Naive thymus-derived CD8-positive, alpha-beta T cell (primary cell): ENCODE data around the gene MCF2L. TPM values are rescaled to one million over a fixed set of nuclear protein-coding genes. Genes with fewer than 3 reads are reported as not detected.

Source experiments
- ATAC-seq, 2 donors: fragments of 150-1000 bp; cut with Tn5 transposase in 1 of 2; sonication (Bioruptor Pico), chemical (Tn5 transposase) in 1 of 2; 1 replicate in 1 of 2; 2 replicates in 1 of 2; pipeline ENCODE4 v1.10.0; 2021; ENCODE audit warnings: mild to moderate bottlenecking in 2 of 2, moderate library complexity in 2 of 2
- POLR2A ChIA-PET: fragments of 350-600 bp; sonication (Branson Sonifier 250); formaldehyde crosslinking; loops from one replicate; lab custom pipeline; 2021; ENCODE audit warnings: antibody characterized with exemption; lab: Charles Lee
- DNase-seq, 10 donors: peaks; one replicate each; pipeline versions ENCODE4 v3.0.0 to v3.0.0-alpha.2; 2020 to 2022
- H3K27ac Mint-ChIP-seq, 10 donors: one replicate each; pipeline ENCODE4 v1.8.0; 2020 to 2022; ENCODE audit warnings: mild to moderate bottlenecking in 10 of 10, mixed read lengths in 10 of 10, moderate library complexity in 4 of 10, inconsistent platforms in 1 of 10
- H3K27me3 Mint-ChIP-seq, 5 donors: one replicate each; pipeline ENCODE4 v1.8.0; 2021 to 2022; ENCODE audit warnings: mixed read lengths in 5 of 5
- H3K36me3 Mint-ChIP-seq, 3 donors: one replicate each; pipeline ENCODE4 v1.8.0; 2020 to 2022; ENCODE audit warnings: mixed read lengths in 3 of 3, mild to moderate bottlenecking in 2 of 3, inconsistent platforms in 1 of 3
- H3K4me1 Mint-ChIP-seq, 4 donors: one replicate each; pipeline ENCODE4 v1.8.0; 2021 to 2022; ENCODE audit warnings: mixed read lengths in 4 of 4
- H3K4me3 Mint-ChIP-seq, 10 donors: one replicate each; pipeline ENCODE4 v1.8.0; 2020 to 2022; ENCODE audit warnings: mild to moderate bottlenecking in 10 of 10, mixed read lengths in 10 of 10, moderate library complexity in 6 of 10, inconsistent platforms in 1 of 10
- H3K9me3 Mint-ChIP-seq, 9 donors: one replicate each; pipeline ENCODE4 v1.8.0; 2020 to 2022; ENCODE audit warnings: mixed read lengths in 9 of 9, mild to moderate bottlenecking in 3 of 9, inconsistent platforms in 1 of 9, moderate library complexity in 1 of 9
- polyA plus RNA-seq, 3 donors: library from polyadenylated mRNA; unstranded; fragments of 300-500 nt; fragmentation: Illumina TruSeq; gene quantifications; one replicate each; pipeline ENCODE4 v1.2.3, GENCODE V29; 2021
- total RNA-seq, 8 experiments: library from RNA in 2 of 8; stranded (reverse) in 2 of 8; gene quantifications; one replicate each; pipeline ENCODE4 v1.2.3 and lab custom pipeline; 2021 to 2026

Gene MCF2L
- total and polyA plus RNA-seq, 5 experiments from 2014 or later = 0.81 to 30.3 (median 4.4) TPM

GRCh38 chr13:113122550-113123225 is 153.7 kb downstream of the MCF2L start, which contains the start of gene F10:
TSS of gene F10 (plus strand) at chr13:113122799. CDS start at chr13:113122856, 57 bp downstream.
- no peaks in the 10 kb centered on the region for H3K4me1 Mint-ChIP-seq
- no peak for ATAC-seq
- POLR2A ChIA-PET = no interaction called here

GRCh38 chr13:113123226-113124201 is 154.5 kb downstream of the MCF2L start:
- DNase-seq = no peak
- no peaks in the 10 kb centered on the region for H3K9me3 Mint-ChIP-seq
- H3K27ac Mint-ChIP-seq = no peak overlapping the region
- POLR2A ChIA-PET = no interaction called here
- ATAC-seq = no peak
- H3K4me1 Mint-ChIP-seq = no peaks in the 10 kb centered on the region
- H3K27me3 Mint-ChIP-seq = peaks cover 7 to 56% (median 31%) of the 10 kb centered on the region in 5 donors
- H3K4me3 Mint-ChIP-seq = no peak overlapping the region
- H3K36me3 Mint-ChIP-seq = no peaks in the 10 kb centered on the region

More at GRCh38 chr13:113122550-113123225, 153.7 kb downstream of the MCF2L start, which contains the start of gene F10:
- H3K36me3 Mint-ChIP-seq = no peaks in the 10 kb centered on the region
- H3K27me3 Mint-ChIP-seq = peaks cover 5 to 48% (median 25%) of the 10 kb centered on the region in 5 donors
- no peak for DNase-seq
- no peak within 1 kb of the TSS for H3K27ac Mint-ChIP-seq
- H3K4me3 Mint-ChIP-seq = no peak within 1 kb of the TSS
- H3K9me3 Mint-ChIP-seq = no peaks in the 10 kb centered on the region

GRCh38 chr13:113124211-113124970 is 155.4 kb downstream of the MCF2L start:
- DNase-seq (no peak), ATAC-seq (no peak)
- H3K4me1 Mint-ChIP-seq = peaks cover 0 to 4% (median 3%) of the 10 kb centered on the region in 4 donors
- POLR2A ChIA-PET = no interaction called here
- no peak overlapping the region for H3K27ac Mint-ChIP-seq
- H3K27me3 Mint-ChIP-seq = peaks cover 7 to 58% (median 36%) of the 10 kb centered on the region in 5 donors
- H3K36me3 Mint-ChIP-seq = no peaks in the 10 kb centered on the region
- no peak overlapping the region for H3K4me3 Mint-ChIP-seq
- no peaks in the 10 kb centered on the region for H3K9me3 Mint-ChIP-seq

- POLR2A ChIA-PET = no interaction called here
- ATAC-seq (no peak), DNase-seq (no peak)
- H3K4me1 Mint-ChIP-seq = peaks cover 2 to 4% (median 4%) of the 10 kb centered on the region in 4 donors
- no peak overlapping the region for H3K4me3 Mint-ChIP-seq
- no peaks in the 10 kb centered on the region for H3K36me3 Mint-ChIP-seq
- no peaks in the 10 kb centered on the region for H3K9me3 Mint-ChIP-seq
- H3K27me3 Mint-ChIP-seq = peaks cover 7 to 51% (median 36%) of the 10 kb centered on the region in 5 donors
- H3K27ac Mint-ChIP-seq = no peak overlapping the region
These were observed 156.7 kb downstream of the MCF2L start for GRCh38 chr13:113125506-113126264.

- Mint-ChIP-seq H3K27ac (peak overlapping the region in 1 of 10 donors; percentile 28), H3K9me3 (no peaks in the 10 kb centered on the region), H3K4me1 (peaks cover 2 to 4% (median 4%) of the 10 kb centered on the region in 4 donors), H3K27me3 (peaks cover 7 to 51% (median 36%) of the 10 kb centered on the region in 5 donors), H3K4me3 (no peak overlapping the region), H3K36me3 (no peaks in the 10 kb centered on the region)
- DNase-seq = no peak
- POLR2A ChIA-PET = no interaction called here
- no peak for ATAC-seq
These were observed 157.5 kb downstream of the MCF2L start for GRCh38 chr13:113126265-113127150.

- no peak overlapping the region for H3K27ac Mint-ChIP-seq
- no peaks in the 10 kb centered on the region for H3K9me3 Mint-ChIP-seq
- no peaks in the 10 kb centered on the region for H3K36me3 Mint-ChIP-seq
- peak in 1 of 2 donors; percentile 28 for ATAC-seq
- H3K27me3 Mint-ChIP-seq = peaks cover 7 to 40% (median 31%) of the 10 kb centered on the region in 5 donors
- H3K4me1 Mint-ChIP-seq = peaks cover 2 to 4% (median 4%) of the 10 kb centered on the region in 4 donors
- no peak for DNase-seq
- POLR2A ChIA-PET = no interaction called here
- H3K4me3 Mint-ChIP-seq = peak overlapping the region in 8 of 10 donors; percentile 23 to 84 (median 51)
These were observed 160.5 kb downstream of the MCF2L start for GRCh38 chr13:113129480-113129879.

- POLR2A ChIA-PET = no interaction called here
These were observed 161.1 kb downstream of the MCF2L start for GRCh38 chr13:113129921-113130750.

GRCh38 chr13:113135281-113135760 is 166.3 kb downstream of the MCF2L start:
- H3K4me1 Mint-ChIP-seq = no peaks in the 10 kb centered on the region
- no peak for DNase-seq
- no peak for ATAC-seq

More at GRCh38 chr13:113129921-113130750, 161.1 kb downstream of the MCF2L start:
- no peaks in the 10 kb centered on the region for H3K36me3 Mint-ChIP-seq
- DNase-seq = peak in 4 of 10 donors; percentile 26 to 69 (median 32)
- peak; percentile 36 to 78 for ATAC-seq
- H3K27me3 Mint-ChIP-seq = peaks cover 7 to 40% (median 31%) of the 10 kb centered on the region in 5 donors
- no peaks in the 10 kb centered on the region for H3K9me3 Mint-ChIP-seq
- H3K4me3 Mint-ChIP-seq = peak overlapping the region in 8 of 10 donors; percentile 28 to 84 (median 62)
- H3K4me1 Mint-ChIP-seq = peaks cover 2 to 4% (median 4%) of the 10 kb centered on the region in 4 donors
- peak overlapping the region in 2 of 10 donors; percentile 22 to 33 for H3K27ac Mint-ChIP-seq

GRCh38 chr13:113137691-113138298 is 168.8 kb downstream of the MCF2L start:
- ATAC-seq = no peak
- H3K9me3 Mint-ChIP-seq = no peaks in the 10 kb centered on the region
- no peaks in the 10 kb centered on the region for H3K36me3 Mint-ChIP-seq
- no peak overlapping the region for H3K27ac Mint-ChIP-seq
- H3K4me3 Mint-ChIP-seq = no peak overlapping the region
- POLR2A ChIA-PET = interaction anchor here (0.6 kb wide), 1 partner anchor 156 kb away, joined by 3 read pairs; no protein-coding TSS in a partner anchor
- no peak for DNase-seq
- H3K27me3 Mint-ChIP-seq = peaks cover 0 to 5% (median 3%) of the 10 kb centered on the region in 5 donors
- H3K4me1 Mint-ChIP-seq = no peaks in the 10 kb centered on the region

More at GRCh38 chr13:113135281-113135760, 166.3 kb downstream of the MCF2L start:
- Mint-ChIP-seq H3K27me3 (peaks cover 0 to 15% (median 3%) of the 10 kb centered on the region in 5 donors), H3K9me3 (no peaks in the 10 kb centered on the region), H3K36me3 (no peaks in the 10 kb centered on the region), H3K27ac (no peak overlapping the region), H3K4me3 (no peak overlapping the region)
- POLR2A ChIA-PET = interaction anchor here (0.7 kb wide), 1 partner anchor 63 kb away, joined by 3 read pairs; no protein-coding TSS in a partner anchor
